A549 (cell line): ENCODE measurements around the gene SLAIN2. TPM values are rescaled to one million over a fixed set of nuclear protein-coding genes. Genes with fewer than 3 reads are reported as not detected.

Source experiments
- ATAC-seq, 2 experiments: fragments of 200-7000 bp in 1 of 2; fragments of >200 bp in 1 of 2; cut with Nextera tagmentation in 1 of 2; cut with Tn5 transposase in 1 of 2; 3 replicates each; pipeline versions ENCODE4 v1.8.0 to v1.9.1; 2018 to 2020; ENCODE audit warnings: mild to moderate bottlenecking in 1 of 2, moderate library complexity in 1 of 2
- CTCF ChIA-PET: fragments of 300-600 bp; sonication (Branson Sonifier 250); formaldehyde crosslinking; extraction: SDS; loops from one replicate; lab custom pipeline; 2021; ENCODE audit warnings: antibody characterized with exemption, inconsistent platforms; lab: Yijun Ruan, JAX
- POLR2A ChIA-PET: fragments of 350-600 bp; formaldehyde crosslinking; extraction: SDS; loops from one replicate; lab custom pipeline; 2021; ENCODE audit warnings: antibody characterized with exemption, inconsistent platforms; lab: Yijun Ruan, JAX
- DNase-seq, 2 experiments: peaks; one replicate each; pipeline versions ENCODE4 v3.0.0 to v3.0.0-alpha.2; 2011 to 2016; ENCODE audit warnings: low read depth in 1 of 2, low spot score in 1 of 2
- FAIRE-seq: peaks from 2 replicates; lab custom pipeline; 2011; peaks lifted over from hg19 to GRCh38; lab: Jason Lieb, UNC
- H3K27ac ChIP-seq, 2 experiments: fragments of >200 bp; sonication (Bioruptor Twin); formaldehyde crosslinking; 3 replicates each; pipeline ENCODE4 v1.5.1; 2016 to 2017
- H3K4me1 ChIP-seq: fragments of >200 bp; sonication (Bioruptor Twin); formaldehyde crosslinking; 3 replicates; pipeline ENCODE4 v1.6.1; 2016
- H3K4me2 ChIP-seq: fragments of >200 bp; sonication (Bioruptor Twin); formaldehyde crosslinking; 3 replicates; pipeline ENCODE4 v1.6.1; 2016
- H3K4me3 ChIP-seq: fragments of >200 bp; sonication (Bioruptor Twin); formaldehyde crosslinking; 3 replicates; pipeline ENCODE4 v1.5.1; 2016
- H3K9me3 ChIP-seq: fragments of >200 bp; sonication (Bioruptor Twin); formaldehyde crosslinking; 3 replicates; pipeline ENCODE4 v1.6.1; 2016
- BHLHE40 ChIP-seq: IDR thresholded peaks from 2 replicates; pipeline ENCODE4 v1.6.1; 2012; ENCODE audit warnings: low read depth, low read length, inconsistent platforms
- CEBPB ChIP-seq, 2 experiments: fragments of >200 bp in 1 of 2; sonication (Bioruptor Twin) in 1 of 2; formaldehyde crosslinking in 1 of 2; IDR thresholded peaks; 2 replicates each; pipeline ENCODE4 v1.6.1; 2012 to 2016
- CHD2 ChIP-seq: fragments of 150-350 bp; IDR thresholded peaks from 2 replicates; pipeline ENCODE4 v1.6.1; 2014; ENCODE audit warnings: low read length; ENCODE audit not compliant: partially characterized antibody
- CHD4 ChIP-seq: fragments of 200-600 bp; sonication (generic); IDR thresholded peaks from 2 replicates; pipeline ENCODE4 v1.6.1; 2016; ENCODE audit warnings: antibody characterized with exemption, mild to moderate bottlenecking, borderline replicate concordance
- EHF ChIP-seq: fragments of 250-450 bp; sonication (Bioruptor Pico); IDR thresholded peaks from 2 replicates; pipeline ENCODE4 v1.5.0; 2020; ENCODE audit warnings: mild to moderate bottlenecking
- EHMT2 ChIP-seq: fragments of 200-600 bp; sonication (generic); IDR thresholded peaks from 2 replicates; pipeline ENCODE4 v1.6.1; 2016; ENCODE audit warnings: antibody characterized with exemption, low read depth, mild to moderate bottlenecking, moderate library complexity
- EP300 ChIP-seq, 2 experiments: fragments of >200 bp; sonication (Bioruptor Twin); formaldehyde crosslinking; IDR thresholded peaks; 2 replicates in 1 of 2; 3 replicates in 1 of 2; pipeline ENCODE4 v1.6.1; 2016 to 2017
- ESRRA ChIP-seq: fragments of 150-350 bp; IDR thresholded peaks from 2 replicates; pipeline ENCODE4 v1.6.1; 2014; ENCODE audit warnings: mild to moderate bottlenecking, low read length, borderline replicate concordance
- FOSB ChIP-seq: fragments of 250-450 bp; sonication (Bioruptor Pico); IDR thresholded peaks from 2 replicates; pipeline ENCODE4 v1.5.0; 2020; ENCODE audit warnings: mild to moderate bottlenecking, moderate library complexity
- FOXS1 ChIP-seq: fragments of 250-450 bp; sonication (Bioruptor Pico); IDR thresholded peaks from 2 replicates; pipeline ENCODE4 v1.5.0; 2020; ENCODE audit warnings: mild to moderate bottlenecking, moderate library complexity
- HEYL ChIP-seq: fragments of 250-450 bp; sonication (Bioruptor Pico); IDR thresholded peaks from 2 replicates; pipeline ENCODE4 v1.8.0; 2021; ENCODE audit warnings: mild to moderate bottlenecking, moderate library complexity
- HOXA7 ChIP-seq: fragments of 250-450 bp; sonication (Bioruptor Pico); IDR thresholded peaks from 2 replicates; pipeline ENCODE4 v1.5.0; 2020; ENCODE audit warnings: mild to moderate bottlenecking, moderate library complexity
- HOXB5 ChIP-seq: fragments of 250-450 bp; sonication (Bioruptor Pico); IDR thresholded peaks from 2 replicates; pipeline ENCODE4 v1.5.0; 2020; ENCODE audit warnings: mild to moderate bottlenecking, moderate library complexity
- JUN ChIP-seq, 2 experiments: fragments of >200 bp; sonication (Bioruptor Twin); formaldehyde crosslinking; IDR thresholded peaks; 2 replicates in 1 of 2; 3 replicates in 1 of 2; pipeline ENCODE4 v1.6.1; 2016 to 2017
- MYC ChIP-seq: IDR thresholded peaks from 2 replicates; pipeline ENCODE4 v1.6.1; 2012; ENCODE audit warnings: mild to moderate bottlenecking, inconsistent platforms, low read length, improper control_type of control experiment, borderline replicate concordance
- NFE2L2 ChIP-seq: fragments of 150-350 bp; conservative IDR thresholded peaks from 2 replicates; pipeline ENCODE4 v1.6.1; 2014; ENCODE audit warnings: low read length
- PHF8 ChIP-seq: fragments of 200-600 bp; sonication (generic); IDR thresholded peaks from 2 replicates; pipeline ENCODE4 v1.6.1; 2016; ENCODE audit warnings: low read depth, mild to moderate bottlenecking, antibody characterized with exemption, moderate library complexity, borderline replicate concordance
- POLR2A ChIP-seq: IDR thresholded peaks from 2 replicates; pipeline ENCODE4 v1.6.1; 2012; ENCODE audit warnings: mild to moderate bottlenecking, low read length
- POLR2AphosphoS2 ChIP-seq: conservative IDR thresholded peaks from 2 replicates; pipeline ENCODE4 v1.6.1; 2012; ENCODE audit warnings: low read length, improper control_type of control experiment, inconsistent platforms
- RNF2 ChIP-seq: fragments of 200-600 bp; sonication (generic); IDR thresholded peaks from 2 replicates; pipeline ENCODE4 v1.6.1; 2016; ENCODE audit warnings: low read depth, mild to moderate bottlenecking, antibody characterized with exemption, moderate library complexity, borderline replicate concordance
- TP53 ChIP-seq: fragments of 250-450 bp; sonication (Bioruptor Pico); IDR thresholded peaks from 2 replicates; pipeline ENCODE4 v1.5.0; 2021; ENCODE audit warnings: mild to moderate bottlenecking, moderate library complexity
- ZC3H11A ChIP-seq: fragments of 450-650 bp; IDR thresholded peaks from 2 replicates; pipeline ENCODE4 v1.6.1; 2014; ENCODE audit warnings: antibody characterized with exemption, mild to moderate bottlenecking
- ZNF302 ChIP-seq: fragments of 250-450 bp; sonication (Bioruptor Pico); IDR thresholded peaks from 2 replicates; pipeline ENCODE4 v1.9.0; 2021; ENCODE audit warnings: inconsistent platforms, mild to moderate bottlenecking, moderate library complexity
- ZSCAN20 ChIP-seq: fragments of 250-450 bp; sonication (Bioruptor Pico); IDR thresholded peaks from 2 replicates; pipeline ENCODE4 v1.8.0; 2022; ENCODE audit warnings: mild to moderate bottlenecking, moderate library complexity
- WGBS: methylation state at CpG from one replicate; pipeline ENCODE4 v1.1.6; 2017; ENCODE audit errors: missing lambda C conversion rate; 5-methylcytosine and 5-hydroxymethylcytosine counted together
- polyA minus RNA-seq: library from RNA; depleted of rRNA, polyadenylated mRNA; stranded (reverse); fragments of >200 nt; gene quantifications from 2 replicates; pipeline ENCODE4 v1.2.3, GENCODE V29; 2011; rRNA and poly(A)+ RNA removed
- polyA plus RNA-seq, 4 experiments: library from polyadenylated mRNA; depleted of rRNA in 3 of 4; stranded (reverse); fragments of >200 nt; fragmentation: RNase III in 1 of 4; extraction: RNeasy Plus Mini Kit Qiagen cat#74134 plus additional on column Dnase treatment in 1 of 4; gene quantifications; 2 replicates in 3 of 4; 3 replicates in 1 of 4; pipeline ENCODE4 v1.2.3, GENCODE V29; 2011 to 2017
- TF ChIP-seq, protein P1 (sequence below): fragments of 450-650 bp; IDR thresholded peaks from 2 replicates; pipeline ENCODE4 v1.6.1; 2014; ENCODE audit warnings: antibody characterized with exemption
- TF ChIP-seq, protein P2 (sequence below): fragments of 250-450 bp; sonication (Bioruptor Pico); IDR thresholded peaks from 2 replicates; pipeline ENCODE4 v1.5.0; 2021; ENCODE audit warnings: mild to moderate bottlenecking, moderate library complexity, borderline replicate concordance
- TF ChIP-seq, protein P3 (sequence below): IDR thresholded peaks from 2 replicates; pipeline ENCODE4 v1.6.1; 2012
- TF ChIP-seq, protein P4 (sequence below): fragments of 150-350 bp; IDR thresholded peaks from 2 replicates; pipeline ENCODE4 v1.6.1; 2014; ENCODE audit warnings: low read depth, mild to moderate bottlenecking, low read length
- TF ChIP-seq, protein P5 (sequence below): fragments of >200 bp; sonication (Bioruptor Twin); formaldehyde crosslinking; IDR thresholded peaks from 3 replicates; pipeline ENCODE4 v1.5.1; 2016
- TF ChIP-seq, protein P6 (sequence below): fragments of 200-600 bp; sonication (generic); IDR thresholded peaks from 2 replicates; pipeline ENCODE4 v1.6.1; 2016; ENCODE audit warnings: antibody characterized with exemption, mild to moderate bottlenecking, moderate library complexity

The SLAIN2 gene
- polyA plus RNA-seq (2011; rRNA removed) (14.4 and 25.4 TPM in 2 replicates), polyA plus RNA-seq (2017; fragmentation: RNase III; extraction: RNeasy Plus Mini Kit Qiagen cat#74134 plus additional on column Dnase treatment) (13.7 to 14.8 TPM (median 14.6 TPM) in 3 replicates), polyA minus RNA-seq (8.1 and 11.9 TPM in 2 replicates)
- polyA plus RNA-seq (2012; cell fraction: cytosol; rRNA removed): 7.6 and 12.4 TPM in 2 replicates
- polyA plus RNA-seq (2012; cell fraction: nucleus; rRNA removed): 5.3 and 6.2 TPM in 2 replicates

DNA sequence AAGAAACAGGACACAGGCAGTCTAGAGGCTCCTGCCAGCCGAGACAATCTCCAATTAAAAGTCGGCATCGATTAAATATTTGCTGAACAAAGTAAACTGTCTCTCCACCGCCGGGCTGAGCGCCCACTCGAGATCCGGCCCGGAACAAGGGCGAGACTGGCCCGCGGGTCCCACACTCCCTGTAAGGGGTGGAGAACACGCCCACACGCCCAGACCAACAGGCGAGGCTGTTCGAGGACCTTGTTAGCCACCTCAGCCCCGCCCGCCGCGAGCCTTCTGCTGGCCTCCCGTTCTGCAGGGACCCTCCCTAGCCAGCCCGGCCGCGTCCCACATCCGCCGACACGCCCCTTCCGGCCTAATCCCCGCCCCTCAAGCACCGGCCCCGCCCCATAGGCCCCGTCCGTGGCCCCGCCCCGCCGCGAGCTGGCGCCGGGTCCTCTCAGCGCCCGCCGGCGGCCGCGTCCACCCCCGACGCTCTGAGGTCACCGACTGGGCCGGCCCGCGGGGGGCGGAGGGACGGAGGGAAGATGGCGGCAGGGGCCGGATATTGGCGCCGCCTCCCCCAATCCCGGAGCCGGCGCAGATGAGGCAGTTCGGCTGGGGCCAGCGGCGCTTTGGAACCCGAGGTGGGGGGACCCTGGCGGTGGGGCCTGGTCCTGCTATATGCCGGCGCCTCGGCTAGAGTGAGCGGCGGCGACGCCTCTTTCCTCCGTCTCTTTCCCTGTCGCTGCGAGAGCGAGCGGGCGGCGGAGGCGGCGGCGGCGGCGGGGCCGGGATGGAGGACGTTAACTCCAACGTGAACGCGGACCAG, at the start of gene SLAIN2:
SLAIN2 (plus strand) TSS at position 565 of the 811 bp plus-strand sequence; CDS start at position 776, 211 bp downstream.
- ChIA-PET CTCF (interaction anchor here (1.4 kb wide), 1 partner anchor 18 kb away, joined by 3 read pairs; no protein-coding TSS in a partner anchor), POLR2A (interaction anchor here (0.6 to 1.1 kb wide), 7 partner anchors 8 to 41 kb away, joined by 3 to 4 read pairs (median 3); no protein-coding TSS in a partner anchor)
- ATAC-seq (peak; percentile 96 to 97), DNase-seq (peak; percentile 86 to 95), FAIRE-seq (no peak)
- peaks cover 24% of the 10 kb centered on the region for H3K4me1 ChIP-seq
- H3K4me3 ChIP-seq: peak within 1 kb of the TSS; percentile 98
- no peaks in the 10 kb centered on the region for H3K9me3 ChIP-seq
- peak within 1 kb of the TSS; percentile 93 for H3K4me2 ChIP-seq
- WGBS: 0% methylated on average over 5 of the region's 89 CpGs
- peak within 1 kb of the TSS; percentile 95 to 99 for H3K27ac ChIP-seq
- TF ChIP-seq FOSB (CRISPR knock-in tag): no peak
- TF ChIP-seq NFE2L2: no peak
- no peak for TF ChIP-seq HEYL
- TF ChIP-seq BHLHE40: no peak
- TF ChIP-seq, protein P1, sequence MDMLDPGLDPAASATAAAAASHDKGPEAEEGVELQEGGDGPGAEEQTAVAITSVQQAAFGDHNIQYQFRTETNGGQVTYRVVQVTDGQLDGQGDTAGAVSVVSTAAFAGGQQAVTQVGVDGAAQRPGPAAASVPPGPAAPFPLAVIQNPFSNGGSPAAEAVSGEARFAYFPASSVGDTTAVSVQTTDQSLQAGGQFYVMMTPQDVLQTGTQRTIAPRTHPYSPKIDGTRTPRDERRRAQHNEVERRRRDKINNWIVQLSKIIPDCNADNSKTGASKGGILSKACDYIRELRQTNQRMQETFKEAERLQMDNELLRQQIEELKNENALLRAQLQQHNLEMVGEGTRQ: no peak
- TF ChIP-seq HOXB5 (CRISPR knock-in tag): no peak
- TF ChIP-seq, protein P2, sequence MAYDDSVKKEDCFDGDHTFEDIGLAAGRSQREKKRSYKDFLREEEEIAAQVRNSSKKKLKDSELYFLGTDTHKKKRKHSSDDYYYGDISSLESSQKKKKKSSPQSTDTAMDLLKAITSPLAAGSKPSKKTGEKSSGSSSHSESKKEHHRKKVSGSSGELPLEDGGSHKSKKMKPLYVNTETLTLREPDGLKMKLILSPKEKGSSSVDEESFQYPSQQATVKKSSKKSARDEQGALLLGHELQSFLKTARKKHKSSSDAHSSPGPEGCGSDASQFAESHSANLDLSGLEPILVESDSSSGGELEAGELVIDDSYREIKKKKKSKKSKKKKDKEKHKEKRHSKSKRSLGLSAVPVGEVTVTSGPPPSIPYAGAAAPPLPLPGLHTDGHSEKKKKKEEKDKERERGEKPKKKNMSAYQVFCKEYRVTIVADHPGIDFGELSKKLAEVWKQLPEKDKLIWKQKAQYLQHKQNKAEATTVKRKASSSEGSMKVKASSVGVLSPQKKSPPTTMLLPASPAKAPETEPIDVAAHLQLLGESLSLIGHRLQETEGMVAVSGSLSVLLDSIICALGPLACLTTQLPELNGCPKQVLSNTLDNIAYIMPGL (CRISPR knock-in tag): no peak
- TF ChIP-seq, protein P3, sequence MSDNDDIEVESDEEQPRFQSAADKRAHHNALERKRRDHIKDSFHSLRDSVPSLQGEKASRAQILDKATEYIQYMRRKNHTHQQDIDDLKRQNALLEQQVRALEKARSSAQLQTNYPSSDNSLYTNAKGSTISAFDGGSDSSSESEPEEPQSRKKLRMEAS: peak; percentile 21; the same call in 1 of the 2 replicates
- TF ChIP-seq, protein P4, sequence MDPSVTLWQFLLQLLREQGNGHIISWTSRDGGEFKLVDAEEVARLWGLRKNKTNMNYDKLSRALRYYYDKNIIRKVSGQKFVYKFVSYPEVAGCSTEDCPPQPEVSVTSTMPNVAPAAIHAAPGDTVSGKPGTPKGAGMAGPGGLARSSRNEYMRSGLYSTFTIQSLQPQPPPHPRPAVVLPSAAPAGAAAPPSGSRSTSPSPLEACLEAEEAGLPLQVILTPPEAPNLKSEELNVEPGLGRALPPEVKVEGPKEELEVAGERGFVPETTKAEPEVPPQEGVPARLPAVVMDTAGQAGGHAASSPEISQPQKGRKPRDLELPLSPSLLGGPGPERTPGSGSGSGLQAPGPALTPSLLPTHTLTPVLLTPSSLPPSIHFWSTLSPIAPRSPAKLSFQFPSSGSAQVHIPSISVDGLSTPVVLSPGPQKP: no peak
- TF ChIP-seq ZSCAN20 (CRISPR knock-in tag): no peak
- no peak for TF ChIP-seq FOXS1 (CRISPR knock-in tag)
- TF ChIP-seq HOXA7: no peak
- no peak for TF ChIP-seq MYC
- TF ChIP-seq CHD2: no peak
- no peak for TF ChIP-seq EHMT2
- TF ChIP-seq, protein P5, sequence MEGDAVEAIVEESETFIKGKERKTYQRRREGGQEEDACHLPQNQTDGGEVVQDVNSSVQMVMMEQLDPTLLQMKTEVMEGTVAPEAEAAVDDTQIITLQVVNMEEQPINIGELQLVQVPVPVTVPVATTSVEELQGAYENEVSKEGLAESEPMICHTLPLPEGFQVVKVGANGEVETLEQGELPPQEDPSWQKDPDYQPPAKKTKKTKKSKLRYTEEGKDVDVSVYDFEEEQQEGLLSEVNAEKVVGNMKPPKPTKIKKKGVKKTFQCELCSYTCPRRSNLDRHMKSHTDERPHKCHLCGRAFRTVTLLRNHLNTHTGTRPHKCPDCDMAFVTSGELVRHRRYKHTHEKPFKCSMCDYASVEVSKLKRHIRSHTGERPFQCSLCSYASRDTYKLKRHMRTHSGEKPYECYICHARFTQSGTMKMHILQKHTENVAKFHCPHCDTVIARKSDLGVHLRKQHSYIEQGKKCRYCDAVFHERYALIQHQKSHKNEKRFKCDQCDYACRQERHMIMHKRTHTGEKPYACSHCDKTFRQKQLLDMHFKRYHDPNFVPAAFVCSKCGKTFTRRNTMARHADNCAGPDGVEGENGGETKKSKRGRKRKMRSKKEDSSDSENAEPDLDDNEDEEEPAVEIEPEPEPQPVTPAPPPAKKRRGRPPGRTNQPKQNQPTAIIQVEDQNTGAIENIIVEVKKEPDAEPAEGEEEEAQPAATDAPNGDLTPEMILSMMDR: no peak
- no peak for TF ChIP-seq EHF (CRISPR knock-in tag)
- TF ChIP-seq EP300 (IDR thresholded peaks at IDR 0.05): no peak
- TF ChIP-seq, protein P6, sequence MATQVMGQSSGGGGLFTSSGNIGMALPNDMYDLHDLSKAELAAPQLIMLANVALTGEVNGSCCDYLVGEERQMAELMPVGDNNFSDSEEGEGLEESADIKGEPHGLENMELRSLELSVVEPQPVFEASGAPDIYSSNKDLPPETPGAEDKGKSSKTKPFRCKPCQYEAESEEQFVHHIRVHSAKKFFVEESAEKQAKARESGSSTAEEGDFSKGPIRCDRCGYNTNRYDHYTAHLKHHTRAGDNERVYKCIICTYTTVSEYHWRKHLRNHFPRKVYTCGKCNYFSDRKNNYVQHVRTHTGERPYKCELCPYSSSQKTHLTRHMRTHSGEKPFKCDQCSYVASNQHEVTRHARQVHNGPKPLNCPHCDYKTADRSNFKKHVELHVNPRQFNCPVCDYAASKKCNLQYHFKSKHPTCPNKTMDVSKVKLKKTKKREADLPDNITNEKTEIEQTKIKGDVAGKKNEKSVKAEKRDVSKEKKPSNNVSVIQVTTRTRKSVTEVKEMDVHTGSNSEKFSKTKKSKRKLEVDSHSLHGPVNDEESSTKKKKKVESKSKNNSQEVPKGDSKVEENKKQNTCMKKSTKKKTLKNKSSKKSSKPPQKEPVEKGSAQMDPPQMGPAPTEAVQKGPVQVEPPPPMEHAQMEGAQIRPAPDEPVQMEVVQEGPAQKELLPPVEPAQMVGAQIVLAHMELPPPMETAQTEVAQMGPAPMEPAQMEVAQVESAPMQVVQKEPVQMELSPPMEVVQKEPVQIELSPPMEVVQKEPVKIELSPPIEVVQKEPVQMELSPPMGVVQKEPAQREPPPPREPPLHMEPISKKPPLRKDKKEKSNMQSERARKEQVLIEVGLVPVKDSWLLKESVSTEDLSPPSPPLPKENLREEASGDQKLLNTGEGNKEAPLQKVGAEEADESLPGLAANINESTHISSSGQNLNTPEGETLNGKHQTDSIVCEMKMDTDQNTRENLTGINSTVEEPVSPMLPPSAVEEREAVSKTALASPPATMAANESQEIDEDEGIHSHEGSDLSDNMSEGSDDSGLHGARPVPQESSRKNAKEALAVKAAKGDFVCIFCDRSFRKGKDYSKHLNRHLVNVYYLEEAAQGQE: no peak
- peak; percentile 86 for TF ChIP-seq POLR2A
- no peak for TF ChIP-seq RNF2
- peak in 1 of 2 experiments; percentile 71; a peak in 1 of 5 replicates for TF ChIP-seq JUN (IDR thresholded peaks at IDR 0.05)
- no peak for TF ChIP-seq CHD4
- TF ChIP-seq ESRRA: no peak
- no peak for TF ChIP-seq POLR2AphosphoS2
- TF ChIP-seq TP53: no peak
- peak; percentile 50 for TF ChIP-seq PHF8
- TF ChIP-seq CEBPB (IDR thresholded peaks at IDR 0.05): no peak
- TF ChIP-seq ZC3H11A: no peak
- TF ChIP-seq ZNF302 (CRISPR knock-in tag): no peak
